ENCODE measurements around the gene NAA40.

The NAA40 gene

DNA sequence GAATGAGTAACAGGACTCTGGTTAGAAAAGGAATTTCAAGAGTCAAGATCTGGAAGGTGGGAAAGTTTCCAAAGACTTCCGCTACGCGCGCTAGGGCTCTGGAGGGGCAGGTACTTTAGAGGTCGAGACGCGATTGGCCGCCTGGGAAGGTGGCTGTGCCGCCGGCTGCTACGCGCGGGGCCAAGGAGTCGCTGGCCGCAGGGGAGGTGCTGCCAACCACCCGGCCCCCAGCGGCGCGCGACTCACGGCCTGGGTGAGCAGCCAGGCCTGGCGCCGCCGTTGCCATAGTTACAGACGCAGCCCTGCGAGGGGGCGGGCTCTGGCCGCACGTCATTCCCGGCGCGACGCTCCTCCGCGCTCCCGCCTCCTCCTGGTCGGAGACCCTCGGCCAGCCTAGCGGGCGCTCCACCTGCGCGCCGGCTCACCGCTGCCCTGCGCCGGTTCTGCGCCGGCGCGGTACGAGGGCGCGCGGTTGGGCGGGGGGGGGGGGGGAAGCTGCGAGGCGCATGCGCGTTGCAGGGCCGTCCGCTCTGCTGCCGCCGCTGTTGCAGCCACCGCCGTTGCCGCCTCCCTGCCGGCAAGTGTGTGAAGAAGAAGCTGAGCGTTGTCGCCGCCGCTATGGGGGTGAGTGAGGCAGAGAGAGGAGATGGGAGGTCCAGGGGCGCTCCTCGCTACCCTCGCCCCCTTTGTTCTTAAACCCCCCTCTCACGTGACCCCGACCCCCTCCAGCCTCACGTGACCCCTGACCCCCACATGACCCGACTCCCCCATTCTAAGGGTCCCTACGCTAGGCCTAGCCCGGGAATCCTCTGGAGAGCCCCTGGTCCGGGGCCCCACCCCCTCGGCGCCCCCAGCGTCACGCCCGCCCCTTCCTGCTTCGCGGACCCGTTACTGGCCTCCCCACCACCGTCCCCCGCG is at the start of gene NAA40:
Gene NAA40 (plus strand): TSS at position 524 of the 918 bp plus-strand sequence. CDS start 95 bp downstream, at position 619.
- peak within 1 kb of the TSS; percentile 82 for H3K4me3 ChIP-seq (ENCODE audit: low read length)
- TF ChIP-seq, protein P1, sequence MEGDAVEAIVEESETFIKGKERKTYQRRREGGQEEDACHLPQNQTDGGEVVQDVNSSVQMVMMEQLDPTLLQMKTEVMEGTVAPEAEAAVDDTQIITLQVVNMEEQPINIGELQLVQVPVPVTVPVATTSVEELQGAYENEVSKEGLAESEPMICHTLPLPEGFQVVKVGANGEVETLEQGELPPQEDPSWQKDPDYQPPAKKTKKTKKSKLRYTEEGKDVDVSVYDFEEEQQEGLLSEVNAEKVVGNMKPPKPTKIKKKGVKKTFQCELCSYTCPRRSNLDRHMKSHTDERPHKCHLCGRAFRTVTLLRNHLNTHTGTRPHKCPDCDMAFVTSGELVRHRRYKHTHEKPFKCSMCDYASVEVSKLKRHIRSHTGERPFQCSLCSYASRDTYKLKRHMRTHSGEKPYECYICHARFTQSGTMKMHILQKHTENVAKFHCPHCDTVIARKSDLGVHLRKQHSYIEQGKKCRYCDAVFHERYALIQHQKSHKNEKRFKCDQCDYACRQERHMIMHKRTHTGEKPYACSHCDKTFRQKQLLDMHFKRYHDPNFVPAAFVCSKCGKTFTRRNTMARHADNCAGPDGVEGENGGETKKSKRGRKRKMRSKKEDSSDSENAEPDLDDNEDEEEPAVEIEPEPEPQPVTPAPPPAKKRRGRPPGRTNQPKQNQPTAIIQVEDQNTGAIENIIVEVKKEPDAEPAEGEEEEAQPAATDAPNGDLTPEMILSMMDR (IDR thresholded peaks at IDR 0.05; ENCODE audit: insufficient read depth, low read depth, low read length, missing control alignments): no peak

DNA sequence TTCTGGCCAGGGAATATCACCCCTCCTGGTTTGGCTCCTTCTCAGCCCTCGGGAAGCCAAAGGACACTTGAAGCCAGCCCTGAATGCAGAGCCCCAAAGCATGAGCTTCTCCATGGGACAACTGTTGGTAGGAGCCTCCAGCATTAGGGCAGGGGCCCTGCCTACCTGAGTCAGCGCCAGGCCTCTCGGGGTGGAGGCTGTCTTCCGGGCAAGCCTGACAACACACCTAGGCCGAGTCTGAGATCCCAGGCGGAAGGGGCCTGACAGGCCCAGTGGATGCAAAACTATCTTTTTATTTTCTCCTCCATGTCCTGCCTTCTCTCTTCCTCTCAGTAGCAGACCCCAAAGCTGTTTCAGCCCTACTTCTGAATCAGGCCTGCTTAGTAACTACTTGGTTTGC is 49.5 kb upstream of the NAA40 start:
- DNase-seq (ENCODE audit: low read depth): peak; percentile 89
- TF ChIP-seq, protein P1 (IDR thresholded peaks at IDR 0.05; ENCODE audit: insufficient read depth, low read depth, low read length, missing control alignments): no peak
- H3K4me3 ChIP-seq (ENCODE audit: low read length): peak overlapping the region; percentile 38

More for the DNA sequence above, at the start of gene NAA40:
- peak; percentile 96 for DNase-seq (ENCODE audit: low read depth)

DNA sequence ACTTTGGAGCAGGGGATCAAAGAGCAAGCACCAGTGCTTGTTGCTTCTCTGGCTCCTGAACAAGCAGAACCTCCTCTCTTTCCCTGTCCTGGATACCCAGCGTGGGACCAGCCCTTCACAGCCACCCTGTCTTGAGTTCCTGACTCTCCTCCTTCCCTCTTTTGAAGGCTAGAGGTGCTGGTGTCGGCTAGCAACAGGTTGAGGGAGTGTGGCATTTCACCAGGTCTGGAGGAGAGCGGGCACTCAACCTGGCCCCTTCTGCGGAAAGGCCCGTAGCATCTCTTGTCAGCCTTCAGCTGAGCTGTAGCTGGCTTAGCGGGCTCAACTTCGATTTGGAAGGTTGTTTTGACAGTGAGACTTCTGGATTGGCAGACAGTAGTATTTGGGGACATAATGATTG is 48.4 kb upstream of the NAA40 start:
- TF ChIP-seq, protein P1 (IDR thresholded peaks at IDR 0.05; ENCODE audit: insufficient read depth, low read depth, low read length, missing control alignments): no peak
- H3K4me3 ChIP-seq (ENCODE audit: low read length): no peak overlapping the region
- DNase-seq (ENCODE audit: low read depth): no peak

DNA sequence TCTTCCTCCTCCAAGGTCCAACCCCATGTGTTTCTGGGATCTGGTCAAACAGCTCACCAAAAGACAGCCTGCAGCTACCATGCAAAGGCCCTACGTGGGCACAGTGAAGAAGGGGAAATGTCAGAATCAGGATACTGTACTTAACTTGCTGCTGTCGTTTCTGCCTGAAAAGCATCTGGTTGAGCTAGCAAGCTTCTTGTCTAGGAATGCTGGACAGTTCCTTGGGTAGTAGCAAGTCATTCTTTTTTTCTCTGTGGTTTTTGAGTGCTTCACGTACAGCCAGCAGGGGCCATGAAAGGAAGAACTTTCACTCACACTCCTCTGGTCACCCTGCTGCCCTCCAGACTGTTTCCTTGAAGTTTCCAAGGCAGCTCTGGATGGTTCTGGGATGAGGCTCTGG is 46.6 kb upstream of the NAA40 start:
- no peak overlapping the region for H3K4me3 ChIP-seq (ENCODE audit: low read length)
- TF ChIP-seq, protein P1 (IDR thresholded peaks at IDR 0.05; ENCODE audit: insufficient read depth, low read depth, low read length, missing control alignments): no peak
- DNase-seq (ENCODE audit: low read depth): no peak

DNA sequence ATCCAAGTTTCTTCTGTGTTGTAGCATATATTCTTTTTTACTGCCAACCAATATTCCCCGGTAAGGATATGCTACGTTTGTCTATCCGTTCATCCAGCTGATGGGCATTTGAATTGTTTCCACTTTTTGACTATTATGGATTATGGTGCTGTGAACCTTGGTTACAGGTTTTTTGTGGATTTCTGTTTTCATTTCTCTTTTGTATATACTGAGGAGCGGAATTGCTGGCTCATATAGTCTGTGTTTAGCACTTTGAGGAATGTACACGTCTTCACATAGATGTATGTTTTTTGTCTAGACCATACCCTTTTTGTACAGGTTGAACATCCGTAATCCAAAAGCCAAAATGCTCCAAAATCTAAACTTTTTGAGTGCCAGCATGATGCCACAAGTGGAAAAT is 45.4 kb upstream of the NAA40 start:
- DNase-seq (ENCODE audit: low read depth): no peak
- TF ChIP-seq, protein P1 (IDR thresholded peaks at IDR 0.05; ENCODE audit: insufficient read depth, low read depth, low read length, missing control alignments): no peak
- H3K4me3 ChIP-seq (ENCODE audit: low read length): no peak overlapping the region

DNA sequence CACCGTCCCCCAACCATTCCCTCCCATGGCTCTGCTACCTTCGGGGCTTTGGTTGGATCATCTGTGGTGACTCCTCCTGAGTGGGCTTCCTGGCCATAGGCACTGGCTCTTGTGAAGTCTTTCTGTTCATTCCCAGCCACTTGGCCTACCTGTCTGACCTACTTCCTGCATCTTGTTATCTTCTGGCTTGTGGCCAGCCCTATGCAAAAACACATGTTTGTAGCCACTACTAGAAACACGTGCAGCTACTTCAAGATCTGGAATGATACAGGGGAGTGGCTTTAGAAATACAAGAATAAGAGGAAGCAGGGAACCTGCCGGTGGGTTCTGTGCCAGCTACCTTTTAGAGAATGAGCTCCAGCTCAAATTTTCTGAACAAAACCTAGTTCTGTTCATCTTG is 42.7 kb upstream of the NAA40 start:
- TF ChIP-seq, protein P1 (IDR thresholded peaks at IDR 0.05; ENCODE audit: insufficient read depth, low read depth, low read length, missing control alignments): no peak
- DNase-seq (ENCODE audit: low read depth): no peak
- no peak overlapping the region for H3K4me3 ChIP-seq (ENCODE audit: low read length)
